PC-3 (cell line): ENCODE data around the gene ZNF577. TPM values are rescaled to one million over a fixed set of nuclear protein-coding genes. Genes with fewer than 3 reads are reported as not detected.

ENCODE experiments used
- ATAC-seq: fragments of 200-7000 bp; cut with Tn5 transposase; 2 replicates; pipeline ENCODE4 v1.9.1; 2020; ENCODE audit warnings: mild to moderate bottlenecking, moderate library complexity
- BruUV-seq: library from RNA; stranded (reverse); fragments of 400-500 nt; replicated peaks from 2 replicates; lab custom pipeline; 2021; lab: Mats Ljungman, UMichigan
- CTCF ChIA-PET: fragments of 300-600 bp; sonication (Branson Sonifier 250); formaldehyde crosslinking; loops from one replicate; lab custom pipeline; 2022; ENCODE audit warnings: antibody characterized with exemption; lab: Charles Lee
- POLR2A ChIA-PET: fragments of 300-600 bp; sonication (Branson Sonifier 250); formaldehyde crosslinking; loops from one replicate; lab custom pipeline; 2022; ENCODE audit warnings: antibody characterized with exemption; ENCODE audit not compliant: unreplicated experiment; lab: Charles Lee
- DNase-seq: peaks from one replicate; pipeline ENCODE4 v3.0.0-alpha.2; 2015
- H2AFZ ChIP-seq: fragments of 300-600 bp; sonication (generic); 2 replicates; pipeline ENCODE4 v1.6.0; 2016; ENCODE audit warnings: antibody characterized with exemption, low read length
- H3F3A ChIP-seq: fragments of 300-600 bp; sonication (generic); one replicate; pipeline ENCODE4 v1.6.0; 2017; ENCODE audit warnings: antibody characterized with exemption, low read length, control low read depth, mild to moderate bottlenecking; ENCODE audit not compliant: unreplicated experiment
- H3K27ac ChIP-seq: fragments of 300-600 bp; sonication (generic); 2 replicates; pipeline ENCODE4 v1.5.1; 2016; ENCODE audit warnings: mild to moderate bottlenecking, low read length
- H3K27me3 ChIP-seq: fragments of 300-600 bp; sonication (generic); 2 replicates; pipeline ENCODE4 v1.6.1; 2016; ENCODE audit warnings: low read length, mixed read lengths
- H3K36me3 ChIP-seq: fragments of 300-600 bp; sonication (generic); 2 replicates; pipeline ENCODE4 v1.6.1; 2016; ENCODE audit warnings: low read depth, mixed run types, low read length, mixed read lengths
- H3K4me1 ChIP-seq: fragments of 300-600 bp; sonication (generic); 2 replicates; pipeline ENCODE4 v1.5.1; 2016; ENCODE audit warnings: low read length; ENCODE audit not compliant: insufficient read depth
- H3K4me2 ChIP-seq: fragments of 300-600 bp; sonication (generic); 2 replicates; pipeline ENCODE4 v1.6.0; 2016; ENCODE audit warnings: low read length
- H3K4me3 ChIP-seq: fragments of 300-600 bp; sonication (generic); 2 replicates; pipeline ENCODE4 v1.5.1; 2016; ENCODE audit warnings: mild to moderate bottlenecking, low read length, mixed read lengths
- H3K79me2 ChIP-seq: fragments of 300-600 bp; sonication (generic); 2 replicates; pipeline ENCODE4 v1.6.1; 2017; ENCODE audit warnings: low read length, mixed read lengths
- H3K9ac ChIP-seq: fragments of 300-600 bp; sonication (generic); 2 replicates; pipeline ENCODE4 v1.6.0; 2016; ENCODE audit warnings: mild to moderate bottlenecking, low read length
- H3K9me2 ChIP-seq: fragments of 300-600 bp; sonication (generic); replicated peaks from 2 replicates; pipeline ENCODE4 v1.6.1; 2016; ENCODE audit warnings: mixed run types, low read length, mixed read lengths
- H3K9me3 ChIP-seq: fragments of 300-600 bp; sonication (generic); 2 replicates; pipeline ENCODE4 v1.6.1; 2016; ENCODE audit warnings: low read length, mixed read lengths
- H4K20me1 ChIP-seq: fragments of 300-600 bp; sonication (generic); 2 replicates; pipeline ENCODE4 v1.6.1; 2016; ENCODE audit warnings: low read length, mixed read lengths
- CTCF ChIP-seq: fragments of 300-600 bp; sonication (generic); conservative IDR thresholded peaks from 2 replicates; pipeline ENCODE4 v1.5.1; 2017; ENCODE audit warnings: antibody characterized with exemption, low read depth, mild to moderate bottlenecking, low read length
- EZH2 ChIP-seq: fragments of 300-600 bp; sonication (generic); IDR thresholded peaks from one replicate; pipeline ENCODE4 v1.6.1; 2017; ENCODE audit warnings: antibody characterized with exemption, mild to moderate bottlenecking, low read length; ENCODE audit not compliant: unreplicated experiment
- EZH2phosphoT487 ChIP-seq: fragments of 300-600 bp; sonication (generic); IDR thresholded peaks from 2 replicates; pipeline ENCODE4 v1.6.1; 2018; ENCODE audit warnings: mild to moderate bottlenecking, antibody characterized with exemption, low read length, borderline replicate concordance
- intact Hi-C: fragments of 100-400 bp; cut with micrococcal nuclease; formaldehyde crosslinking; loops from 2 replicates; pipeline ENCODE4 v1.9.0; 2023
- total RNA-seq: library from RNA; depleted of rRNA; stranded (reverse); fragments of >200 nt; gene quantifications from 2 replicates; pipeline ENCODE4 v1.2.3, GENCODE V29; 2014

ZNF577 gene
- total RNA-seq, 1 experiment from 2014 or later, result 7.2 TPM

GRCh38 chr19:51830274-51830673, 57.5 kb downstream of the ZNF577 start:
- Histone ChIP-seq H2AFZ (no peak overlapping the region), H3K4me3 (no peak overlapping the region), H3K4me1 (no peaks in the 10 kb centered on the region), H3K27me3 (no peaks in the 10 kb centered on the region), H4K20me1 (no peaks in the 10 kb centered on the region), H3F3A (no peaks in the 10 kb centered on the region), H3K27ac (no peak overlapping the region), H3K4me2 (no peak overlapping the region), H3K79me2 (no peaks in the 10 kb centered on the region), H3K9me3 (peaks cover 30% of the 10 kb centered on the region), H3K9ac (no peak overlapping the region), H3K9me2 (no peaks in the 10 kb centered on the region), H3K36me3 (no peaks in the 10 kb centered on the region)
- POLR2A ChIA-PET, result no interaction called here
- no peak for ATAC-seq
- TF ChIP-seq EZH2, result no peak
- TF ChIP-seq CTCF, result peak; percentile 32; the same call in 1 of the 2 replicates
- TF ChIP-seq EZH2phosphoT487, result no peak
- intact Hi-C loops, result no loop called here
- CTCF ChIA-PET, result no interaction called here
- peak; percentile 22 for DNase-seq
- no TSS peak for BruUV-seq

- no peaks in the 10 kb centered on the region for H3K9me2 ChIP-seq
- POLR2A ChIA-PET, result no interaction called here
- no peak overlapping the region for H2AFZ ChIP-seq
Observed at GRCh38 chr19:51824281-51825005, 63.3 kb downstream of the ZNF577 start.

More at GRCh38 chr19:51824281-51825005, 63.3 kb downstream of the ZNF577 start:
- ATAC-seq (no peak), DNase-seq (no peak)
- H4K20me1 ChIP-seq, result no peaks in the 10 kb centered on the region
- H3K9ac ChIP-seq, result no peak overlapping the region
- H3K79me2 ChIP-seq, result no peaks in the 10 kb centered on the region
- H3K9me3 ChIP-seq, result peaks cover 21% of the 10 kb centered on the region
- intact Hi-C loops, result no loop called here
- no peaks in the 10 kb centered on the region for H3K4me1 ChIP-seq
- CTCF ChIA-PET, result no interaction called here
- no peak for TF ChIP-seq EZH2phosphoT487
- TF ChIP-seq EZH2, result no peak
- TF ChIP-seq CTCF, result no peak
- no peaks in the 10 kb centered on the region for H3F3A ChIP-seq
- no peak overlapping the region for H3K4me2 ChIP-seq
- BruUV-seq, result no TSS peak
- H3K27me3 ChIP-seq, result no peaks in the 10 kb centered on the region
- no peak overlapping the region for H3K27ac ChIP-seq
- H3K36me3 ChIP-seq, result peaks cover 3% of the 10 kb centered on the region; the same call in 1 of the 2 replicates
- no peak overlapping the region for H3K4me3 ChIP-seq
